Neural cell (in vitro differentiated cells): Measurements from ENCODE around the gene SH3BGRL2.

Experiments
- EP300 ChIP-seq: fragments of 450-650 bp; conservative IDR thresholded peaks from 2 replicates; pipeline ENCODE4 v1.6.1; 2014; ENCODE audit warnings: antibody characterized with exemption, mild to moderate bottlenecking, moderate library complexity; ENCODE audit not compliant: poor library complexity, severe bottlenecking
- EZH2 ChIP-seq: fragments of 200-600, 300-800 bp; shearing (Covaris generic), sonication (generic); IDR thresholded peaks from 2 replicates; pipeline ENCODE4 v1.6.1; 2014; ENCODE audit warnings: antibody characterized with exemption, low read length, borderline replicate concordance, mild to moderate bottlenecking; ENCODE audit not compliant: insufficient read depth, poor library complexity, severe bottlenecking
- TF ChIP-seq, protein P1 (sequence below): fragments of 450-650 bp; IDR thresholded peaks from 2 replicates; pipeline ENCODE4 v1.5.1; 2014; ENCODE audit warnings: antibody characterized with exemption, mild to moderate bottlenecking, moderate library complexity; ENCODE audit not compliant: poor library complexity, severe bottlenecking

DNA sequence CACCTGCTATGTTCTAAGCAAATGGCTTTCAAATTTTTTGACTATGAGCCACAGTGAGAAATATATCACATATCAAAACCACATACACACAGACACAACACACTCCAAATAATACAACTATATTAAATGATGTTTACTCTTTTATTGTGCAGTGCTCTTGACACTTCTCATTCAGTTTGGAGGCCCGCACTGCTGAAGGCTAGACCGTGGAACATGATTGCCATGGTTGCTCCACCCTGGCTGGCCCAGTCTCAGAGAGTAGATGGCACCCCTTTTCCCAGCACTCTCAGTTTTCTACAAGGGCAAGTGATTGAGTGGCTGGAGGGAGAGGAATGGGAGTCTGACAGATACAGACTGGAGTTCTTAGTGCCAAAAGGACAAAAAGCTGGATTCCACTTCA lies 86.9 kb downstream of the SH3BGRL2 start:
- TF ChIP-seq EZH2: no peak
- TF ChIP-seq, protein P1, sequence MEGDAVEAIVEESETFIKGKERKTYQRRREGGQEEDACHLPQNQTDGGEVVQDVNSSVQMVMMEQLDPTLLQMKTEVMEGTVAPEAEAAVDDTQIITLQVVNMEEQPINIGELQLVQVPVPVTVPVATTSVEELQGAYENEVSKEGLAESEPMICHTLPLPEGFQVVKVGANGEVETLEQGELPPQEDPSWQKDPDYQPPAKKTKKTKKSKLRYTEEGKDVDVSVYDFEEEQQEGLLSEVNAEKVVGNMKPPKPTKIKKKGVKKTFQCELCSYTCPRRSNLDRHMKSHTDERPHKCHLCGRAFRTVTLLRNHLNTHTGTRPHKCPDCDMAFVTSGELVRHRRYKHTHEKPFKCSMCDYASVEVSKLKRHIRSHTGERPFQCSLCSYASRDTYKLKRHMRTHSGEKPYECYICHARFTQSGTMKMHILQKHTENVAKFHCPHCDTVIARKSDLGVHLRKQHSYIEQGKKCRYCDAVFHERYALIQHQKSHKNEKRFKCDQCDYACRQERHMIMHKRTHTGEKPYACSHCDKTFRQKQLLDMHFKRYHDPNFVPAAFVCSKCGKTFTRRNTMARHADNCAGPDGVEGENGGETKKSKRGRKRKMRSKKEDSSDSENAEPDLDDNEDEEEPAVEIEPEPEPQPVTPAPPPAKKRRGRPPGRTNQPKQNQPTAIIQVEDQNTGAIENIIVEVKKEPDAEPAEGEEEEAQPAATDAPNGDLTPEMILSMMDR: no peak
- no peak for TF ChIP-seq EP300
